Nephron (organoid): Measurements from ENCODE around the gene TMEM89.
A peak's percentile ranks its signal among the peaks of the same experiment; 100 is the strongest.

Source experiments
- H3K27ac Mint-ChIP-seq, 3 experiments: 2 replicates each; pipeline ENCODE4 v1.8.0; 2020; ENCODE audit warnings: mixed read lengths in 3 of 3, mild to moderate bottlenecking in 2 of 3, moderate library complexity in 1 of 3
- H3K27me3 Mint-ChIP-seq: 2 replicates; pipeline ENCODE4 v1.8.0; 2021; ENCODE audit warnings: low read depth, mild to moderate bottlenecking, moderate library complexity, mixed read lengths
- H3K36me3 Mint-ChIP-seq: 2 replicates; pipeline ENCODE4 v1.8.0; 2020; ENCODE audit warnings: low read depth, mixed read lengths
- H3K4me1 Mint-ChIP-seq: 2 replicates; pipeline ENCODE4 v1.8.0; 2020; ENCODE audit warnings: mixed read lengths
- H3K4me3 Mint-ChIP-seq, 3 experiments: 2 replicates each; pipeline ENCODE4 v1.8.0; 2020; ENCODE audit warnings: mild to moderate bottlenecking in 3 of 3, mixed read lengths in 3 of 3, moderate library complexity in 2 of 3
- H3K9me3 Mint-ChIP-seq: 2 replicates; pipeline ENCODE4 v1.8.0; 2020; ENCODE audit warnings: mixed read lengths
- TF ChIP-seq, protein P1 (sequence below), 3 experiments: fragments of 200-600 bp; sonication (generic); IDR thresholded peaks; one replicate each; pipeline ENCODE4 v1.5.0; 2021; ENCODE audit warnings: antibody characterized with exemption in 3 of 3; ENCODE audit not compliant: unreplicated experiment in 3 of 3

TMEM89 gene

DNA sequence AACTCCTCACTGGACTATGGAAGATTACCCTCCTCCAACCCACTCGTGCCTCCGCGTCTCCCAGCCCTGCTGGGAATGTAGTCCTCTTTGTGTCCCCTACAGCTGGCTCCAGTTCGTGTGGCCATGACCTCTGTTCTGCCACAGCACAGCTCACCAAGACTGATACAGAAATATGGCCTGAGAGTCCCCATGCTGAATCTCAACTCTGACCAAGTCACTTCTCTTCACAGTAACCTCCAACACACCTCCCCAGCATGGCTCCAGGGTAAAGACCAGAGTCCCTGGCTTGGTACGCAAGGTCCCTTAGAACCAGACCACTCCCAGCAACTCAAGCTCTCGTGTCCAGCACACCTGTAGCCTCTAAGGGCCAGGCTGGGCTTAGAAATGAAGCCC lies 24.2 kb downstream of the TMEM89 start:
- Mint-ChIP-seq H3K27ac (peak overlapping the region in 2 of 3 experiments; percentile 57 to 78), H3K9me3 (no peaks in the 10 kb centered on the region), H3K4me3 (no peak overlapping the region), H3K36me3 (peaks cover 33% of the 10 kb centered on the region), H3K27me3 (no peaks in the 10 kb centered on the region), H3K4me1 (peaks cover 31% of the 10 kb centered on the region)
- TF ChIP-seq, protein P1, sequence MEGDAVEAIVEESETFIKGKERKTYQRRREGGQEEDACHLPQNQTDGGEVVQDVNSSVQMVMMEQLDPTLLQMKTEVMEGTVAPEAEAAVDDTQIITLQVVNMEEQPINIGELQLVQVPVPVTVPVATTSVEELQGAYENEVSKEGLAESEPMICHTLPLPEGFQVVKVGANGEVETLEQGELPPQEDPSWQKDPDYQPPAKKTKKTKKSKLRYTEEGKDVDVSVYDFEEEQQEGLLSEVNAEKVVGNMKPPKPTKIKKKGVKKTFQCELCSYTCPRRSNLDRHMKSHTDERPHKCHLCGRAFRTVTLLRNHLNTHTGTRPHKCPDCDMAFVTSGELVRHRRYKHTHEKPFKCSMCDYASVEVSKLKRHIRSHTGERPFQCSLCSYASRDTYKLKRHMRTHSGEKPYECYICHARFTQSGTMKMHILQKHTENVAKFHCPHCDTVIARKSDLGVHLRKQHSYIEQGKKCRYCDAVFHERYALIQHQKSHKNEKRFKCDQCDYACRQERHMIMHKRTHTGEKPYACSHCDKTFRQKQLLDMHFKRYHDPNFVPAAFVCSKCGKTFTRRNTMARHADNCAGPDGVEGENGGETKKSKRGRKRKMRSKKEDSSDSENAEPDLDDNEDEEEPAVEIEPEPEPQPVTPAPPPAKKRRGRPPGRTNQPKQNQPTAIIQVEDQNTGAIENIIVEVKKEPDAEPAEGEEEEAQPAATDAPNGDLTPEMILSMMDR (IDR thresholded peaks at IDR 0.05; ENCODE audit: unreplicated experiment in 3 of 3): no peak

DNA sequence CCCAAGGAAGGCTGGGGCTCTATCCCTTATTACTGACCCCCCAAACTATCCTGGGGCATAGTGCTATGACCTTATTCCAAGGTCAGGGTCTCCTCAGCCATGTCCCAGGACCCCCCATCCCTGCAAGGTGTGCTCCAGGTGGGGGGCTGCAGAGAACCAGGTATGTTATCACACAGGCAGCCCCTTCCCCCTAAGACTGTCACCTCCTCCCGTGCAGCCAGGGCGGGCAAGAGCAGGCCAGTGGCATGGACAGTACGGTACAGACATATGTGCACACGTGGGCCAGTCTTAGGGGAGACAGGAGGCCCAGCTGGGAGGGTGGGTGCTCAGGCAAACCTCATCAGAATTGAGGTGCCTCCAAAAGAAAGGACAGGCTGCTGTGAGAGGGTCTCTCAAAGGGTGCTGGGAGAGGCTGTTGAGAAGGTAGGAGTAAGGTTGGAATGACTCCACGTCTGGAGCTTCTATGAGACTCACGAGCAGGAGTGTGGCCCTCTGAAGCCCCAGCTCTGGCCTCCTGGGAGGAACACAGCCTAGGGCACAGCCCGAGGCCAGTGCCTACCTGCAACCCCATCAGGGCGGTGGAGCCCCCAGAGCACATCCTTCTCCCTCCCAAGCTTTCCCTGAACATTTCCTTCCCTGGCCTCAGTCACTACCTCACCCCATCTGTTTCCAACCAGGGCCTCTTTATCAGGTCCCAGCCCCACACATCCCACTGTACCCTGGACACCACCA lies 24.7 kb downstream of the TMEM89 start:
- H3K36me3 Mint-ChIP-seq: peaks cover 30% of the 10 kb centered on the region

DNA sequence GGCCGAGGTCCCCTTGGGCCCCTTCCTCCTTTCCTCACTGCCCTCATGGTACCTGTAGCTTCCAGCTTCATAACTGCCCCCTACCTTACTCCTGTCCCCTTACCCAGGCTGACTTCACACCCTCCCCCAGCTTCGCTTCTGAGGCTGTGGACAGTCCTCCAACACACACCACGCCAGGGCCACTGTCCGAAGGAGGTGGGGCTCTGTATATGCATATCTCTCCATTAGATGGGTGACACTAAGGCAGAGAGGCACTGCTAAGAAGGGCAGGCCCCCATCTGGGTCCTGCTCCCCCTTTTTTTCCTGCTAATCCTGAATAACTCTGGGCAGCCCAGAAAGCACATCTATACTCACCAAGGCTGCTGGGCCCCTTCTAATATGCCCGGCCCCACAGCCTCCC lies 25.4 kb downstream of the TMEM89 start:
- Mint-ChIP-seq H3K27me3 (no peaks in the 10 kb centered on the region), H3K27ac (peak overlapping the region; percentile 41 to 57 (median 46)), H3K4me3 (peak overlapping the region in 1 of 3 experiments; percentile 14), H3K4me1 (peaks cover 31% of the 10 kb centered on the region), H3K9me3 (no peaks in the 10 kb centered on the region), H3K36me3 (peaks cover 30% of the 10 kb centered on the region)
- TF ChIP-seq, protein P1 (IDR thresholded peaks at IDR 0.05; ENCODE audit: unreplicated experiment in 3 of 3): no peak

More for the DNA sequence above, 24.7 kb downstream of the TMEM89 start:
- Mint-ChIP-seq H3K9me3 (no peaks in the 10 kb centered on the region), H3K4me3 (no peak overlapping the region), H3K27ac (peak overlapping the region in 2 of 3 experiments; percentile 57 to 78), H3K27me3 (no peaks in the 10 kb centered on the region), H3K4me1 (peaks cover 31% of the 10 kb centered on the region)
- TF ChIP-seq, protein P1 (IDR thresholded peaks at IDR 0.05; ENCODE audit: unreplicated experiment in 3 of 3): no peak

DNA sequence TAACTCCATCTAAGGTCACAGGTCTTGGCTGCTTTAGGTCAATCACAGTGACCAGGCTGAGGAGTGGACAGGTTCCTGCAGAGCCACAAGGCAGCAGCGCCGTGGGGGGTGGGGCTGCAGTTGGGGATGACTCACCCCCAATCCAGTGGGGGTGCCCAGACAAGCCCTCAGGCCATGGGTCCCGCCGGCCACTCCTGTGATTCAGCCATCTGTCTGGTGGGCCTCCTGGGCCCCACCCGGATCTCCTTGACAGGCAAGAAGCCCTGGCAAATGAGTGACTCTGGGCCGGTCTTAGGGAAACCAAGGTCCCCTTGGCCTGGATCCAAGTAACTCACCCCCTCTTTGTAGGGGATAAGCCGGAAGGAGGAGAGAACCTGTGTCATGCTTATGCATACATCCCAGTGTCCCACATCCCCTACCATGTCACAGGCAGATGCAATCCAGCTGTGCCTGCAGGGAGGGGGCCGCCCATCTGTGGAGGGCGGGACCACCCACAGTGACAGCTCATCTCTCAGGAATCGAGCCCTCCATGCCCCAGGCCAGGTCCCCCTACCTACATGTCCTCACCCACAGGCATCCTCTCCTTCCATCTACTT lies 25.9 kb downstream of the TMEM89 start:
- Mint-ChIP-seq H3K27me3 (no peaks in the 10 kb centered on the region), H3K9me3 (no peaks in the 10 kb centered on the region), H3K27ac (peak overlapping the region; percentile 41 to 57 (median 46)), H3K36me3 (peaks cover 26% of the 10 kb centered on the region), H3K4me1 (peaks cover 31% of the 10 kb centered on the region), H3K4me3 (no peak overlapping the region)
- TF ChIP-seq, protein P1 (IDR thresholded peaks at IDR 0.05; ENCODE audit: unreplicated experiment in 3 of 3): no peak

DNA sequence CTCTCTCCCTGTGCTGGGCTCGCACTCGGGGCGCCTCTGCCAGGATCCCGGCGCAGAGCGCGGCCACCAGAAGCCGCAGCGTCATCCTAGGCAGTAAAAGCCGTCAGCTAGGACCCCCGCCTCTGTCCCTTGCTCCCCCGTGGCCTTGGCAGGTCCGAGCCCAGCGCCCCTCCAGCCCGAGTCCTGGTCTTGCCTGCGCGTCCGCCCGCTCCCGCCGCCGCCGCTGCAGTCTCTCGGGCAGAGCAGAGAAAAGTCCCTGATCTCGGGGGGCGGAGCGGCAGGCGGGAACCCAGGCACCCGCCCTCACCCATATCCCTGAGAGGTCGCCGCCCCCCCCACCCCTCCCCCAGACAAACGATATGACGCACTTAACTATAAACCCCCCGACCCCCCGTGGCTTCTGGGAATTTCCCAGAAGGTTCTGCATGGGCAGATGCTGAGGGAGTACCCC lies 26.5 kb downstream of the TMEM89 start, which contains the start of gene COL7A1:
Gene COL7A1 (minus strand): TSS at position 255 of the 451 bp plus-strand sequence. CDS start 170 bp downstream, at position 85.
- Mint-ChIP-seq H3K4me3 (peak within 1 kb of the TSS in 1 of 3 experiments; percentile 14), H3K36me3 (peaks cover 20% of the 10 kb centered on the region), H3K27me3 (no peaks in the 10 kb centered on the region), H3K27ac (peak within 1 kb of the TSS; percentile 41 to 57 (median 46)), H3K4me1 (peaks cover 31% of the 10 kb centered on the region), H3K9me3 (no peaks in the 10 kb centered on the region)
- TF ChIP-seq, protein P1 (IDR thresholded peaks at IDR 0.05; ENCODE audit: unreplicated experiment in 3 of 3): no peak
